Measurements from ENCODE around the gene SORD.
"Not testable (repeated sequence)": the region's sequence is repeated elsewhere in the genome, so short reads cannot be mapped to it uniquely, and the experiment has no call there.

SORD gene

DNA sequence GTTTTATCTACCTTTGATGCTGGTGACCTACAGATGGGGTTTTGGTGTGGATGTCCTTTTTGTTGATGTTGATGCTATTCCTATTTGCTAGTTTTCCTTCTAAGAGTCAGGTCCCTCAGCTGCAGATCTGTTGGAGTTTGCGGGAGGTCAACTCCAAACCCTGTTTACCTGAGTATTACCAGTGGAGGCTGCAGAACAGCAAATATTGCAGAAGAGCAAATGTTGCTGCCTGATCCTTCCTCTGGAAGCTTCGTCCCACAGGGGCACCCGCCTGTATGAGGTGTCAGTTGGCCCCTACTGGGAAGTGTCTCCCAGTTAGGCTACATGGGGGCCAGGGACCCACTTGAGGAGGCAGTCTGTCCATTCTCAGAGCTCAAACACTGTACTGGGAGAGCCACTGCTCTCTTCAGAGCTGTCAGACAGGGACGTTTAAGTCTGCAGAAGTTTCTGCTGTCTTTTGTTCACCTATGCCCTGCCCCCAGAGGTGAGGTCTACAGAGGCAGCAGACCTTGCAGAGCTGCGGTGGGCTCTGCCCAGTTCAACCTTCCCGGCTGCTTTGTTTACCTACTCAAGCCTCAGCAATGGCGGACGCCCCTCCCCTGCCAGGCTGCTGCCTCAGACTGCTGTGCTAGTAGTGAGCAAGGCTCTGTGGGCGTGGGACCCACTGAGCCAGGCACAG is 2.6 kb upstream of the SORD start:
- not testable (repeated sequence) for H2BK12ac ChIP-seq (ENCODE audit: low read length in 2 of 2); H2AFZ ChIP-seq (ENCODE audit: low read depth, low read length); H3K4me2 ChIP-seq (ENCODE audit: low read length, poor library complexity, severe bottlenecking); H3K9me3 ChIP-seq (ENCODE audit: control insufficient read depth, low read length); H2BK15ac ChIP-seq (ENCODE audit: low read depth, poor library complexity, severe bottlenecking); H3K9ac ChIP-seq (ENCODE audit: low read length); H4K8ac ChIP-seq (ENCODE audit: low read length); H3K18ac ChIP-seq (ENCODE audit: low read depth in 1 of 2, low read length in 2 of 2); H3K27me3 ChIP-seq (ENCODE audit: control insufficient read depth in 1 of 2, insufficient read depth in 1 of 2, low read length in 2 of 2); H3K27ac ChIP-seq (ENCODE audit: low read length, poor library complexity, severe bottlenecking); H4K91ac ChIP-seq (ENCODE audit: low read length); H2BK120ac ChIP-seq (ENCODE audit: low read depth, low read length); H2AK5ac ChIP-seq (ENCODE audit: low read length, severe bottlenecking); H3K36me3 ChIP-seq (ENCODE audit: control insufficient read depth in 1 of 2, insufficient read depth in 2 of 2, low read depth in 1 of 2, low read length in 2 of 2); DNase-seq; H3K79me1 ChIP-seq (replicated peaks; ENCODE audit: low read length, poor library complexity, severe bottlenecking); H2BK5ac ChIP-seq (ENCODE audit: low read depth, low read length, poor library complexity, severe bottlenecking); H3K23ac ChIP-seq (ENCODE audit: low read length in 2 of 2); H3K4me3 ChIP-seq (ENCODE audit: insufficient read depth in 1 of 2, low read depth in 1 of 2, low read length in 2 of 2); H3K4ac ChIP-seq (ENCODE audit: low read depth in 1 of 2, low read length in 2 of 2); H3K14ac ChIP-seq (ENCODE audit: low read length in 2 of 2)
- peaks cover 11% of the 10 kb centered on the region for H3K4me1 ChIP-seq (ENCODE audit: control insufficient read depth, insufficient read depth, low read depth, low read length)
- 86% methylated on average over 9 of the region's 9 CpGs for WGBS

GRCh38 chr15:45020901-45021259 is 2.1 kb upstream of the SORD start:
- H3K36me3 ChIP-seq (ENCODE audit: control insufficient read depth in 1 of 2, insufficient read depth in 2 of 2, low read depth in 1 of 2, low read length in 2 of 2); H2AFZ ChIP-seq (ENCODE audit: low read depth, low read length); H3K27ac ChIP-seq (ENCODE audit: low read length, poor library complexity, severe bottlenecking); H3K23ac ChIP-seq (ENCODE audit: low read length in 2 of 2); H2BK12ac ChIP-seq (ENCODE audit: low read length in 2 of 2); H4K8ac ChIP-seq (ENCODE audit: low read length); H3K18ac ChIP-seq (ENCODE audit: low read depth in 1 of 2, low read length in 2 of 2); H2AK5ac ChIP-seq (ENCODE audit: low read length, severe bottlenecking); H3K4me2 ChIP-seq (ENCODE audit: low read length, poor library complexity, severe bottlenecking); H3K27me3 ChIP-seq (ENCODE audit: control insufficient read depth in 1 of 2, insufficient read depth in 1 of 2, low read length in 2 of 2); H3K9me3 ChIP-seq (ENCODE audit: control insufficient read depth, low read length); H3K4me3 ChIP-seq (ENCODE audit: insufficient read depth in 1 of 2, low read depth in 1 of 2, low read length in 2 of 2); H3K4ac ChIP-seq (ENCODE audit: low read depth in 1 of 2, low read length in 2 of 2); DNase-seq; H3K14ac ChIP-seq (ENCODE audit: low read length in 2 of 2); H2BK15ac ChIP-seq (ENCODE audit: low read depth, poor library complexity, severe bottlenecking); H3K9ac ChIP-seq (ENCODE audit: low read length); H2BK120ac ChIP-seq (ENCODE audit: low read depth, low read length); H3K79me1 ChIP-seq (replicated peaks; ENCODE audit: low read length, poor library complexity, severe bottlenecking); H2BK5ac ChIP-seq (ENCODE audit: low read depth, low read length, poor library complexity, severe bottlenecking); H4K91ac ChIP-seq (ENCODE audit: low read length): not testable (repeated sequence)
- H3K4me1 ChIP-seq (ENCODE audit: control insufficient read depth, insufficient read depth, low read depth, low read length) = peaks cover 11% of the 10 kb centered on the region
- WGBS = 96% methylated on average over 9 of the region's 9 CpGs

GRCh38 chr15:45021348-45021747 is 1.6 kb upstream of the SORD start:
- Histone ChIP-seq H3K18ac (ENCODE audit: low read depth in 1 of 2, low read length in 2 of 2) (no peak overlapping the region), H3K14ac (ENCODE audit: low read length in 2 of 2) (no peak overlapping the region), H3K4me2 (ENCODE audit: low read length, poor library complexity, severe bottlenecking) (no peak overlapping the region), H2BK12ac (ENCODE audit: low read length in 2 of 2) (no peak overlapping the region), H3K4me3 (ENCODE audit: insufficient read depth in 1 of 2, low read depth in 1 of 2, low read length in 2 of 2) (no peak overlapping the region), H4K8ac (ENCODE audit: low read length) (no peak overlapping the region), H4K91ac (ENCODE audit: low read length) (no peak overlapping the region), H3K9me3 (ENCODE audit: control insufficient read depth, low read length) (no peaks in the 10 kb centered on the region), H2AK5ac (ENCODE audit: low read length, severe bottlenecking) (no peak overlapping the region), H2AFZ (ENCODE audit: low read depth, low read length) (no peak overlapping the region), H3K9ac (ENCODE audit: low read length) (no peak overlapping the region), H3K4me1 (ENCODE audit: control insufficient read depth, insufficient read depth, low read depth, low read length) (peaks cover 11% of the 10 kb centered on the region), H3K23ac (ENCODE audit: low read length in 2 of 2) (no peak overlapping the region), H3K4ac (ENCODE audit: low read depth in 1 of 2, low read length in 2 of 2) (no peak overlapping the region), H3K79me1 (replicated peaks; ENCODE audit: low read length, poor library complexity, severe bottlenecking) (peaks cover 4% of the 10 kb centered on the region), H3K27me3 (ENCODE audit: control insufficient read depth in 1 of 2, insufficient read depth in 1 of 2, low read length in 2 of 2) (peaks cover 0 to 5% of the 10 kb centered on the region in 2 experiments), H2BK120ac (ENCODE audit: low read depth, low read length) (no peak overlapping the region), H3K27ac (ENCODE audit: low read length, poor library complexity, severe bottlenecking) (no peak overlapping the region), H3K36me3 (ENCODE audit: control insufficient read depth in 1 of 2, insufficient read depth in 2 of 2, low read depth in 1 of 2, low read length in 2 of 2) (no peaks in the 10 kb centered on the region), H2BK5ac (ENCODE audit: low read depth, low read length, poor library complexity, severe bottlenecking) (no peak overlapping the region), H2BK15ac (ENCODE audit: low read depth, poor library complexity, severe bottlenecking) (no peak overlapping the region)
- 91% methylated on average over 6 of the region's 6 CpGs for WGBS
- no peak for DNase-seq

GRCh38 chr15:45023659-45024225 is 747 bp downstream of the SORD start:
- Histone ChIP-seq H2BK120ac (ENCODE audit: low read depth, low read length) (no peak overlapping the region), H4K8ac (ENCODE audit: low read length) (peak overlapping the region; percentile 91), H3K4me2 (ENCODE audit: low read length, poor library complexity, severe bottlenecking) (peak overlapping the region; percentile 83), H3K79me1 (replicated peaks; ENCODE audit: low read length, poor library complexity, severe bottlenecking) (peaks cover 5% of the 10 kb centered on the region), H2AK5ac (ENCODE audit: low read length, severe bottlenecking) (no peak overlapping the region), H3K27me3 (ENCODE audit: control insufficient read depth in 1 of 2, insufficient read depth in 1 of 2, low read length in 2 of 2) (peaks cover 0 to 5% of the 10 kb centered on the region in 2 experiments), H3K4me3 (ENCODE audit: insufficient read depth in 1 of 2, low read depth in 1 of 2, low read length in 2 of 2) (peak overlapping the region in 1 of 2 experiments; percentile 91), H4K91ac (ENCODE audit: low read length) (no peak overlapping the region), H3K27ac (ENCODE audit: low read length, poor library complexity, severe bottlenecking) (no peak overlapping the region), H2BK12ac (ENCODE audit: low read length in 2 of 2) (no peak overlapping the region), H2AFZ (ENCODE audit: low read depth, low read length) (peak overlapping the region; percentile 80), H2BK5ac (ENCODE audit: low read depth, low read length, poor library complexity, severe bottlenecking) (no peak overlapping the region), H3K23ac (ENCODE audit: low read length in 2 of 2) (no peak overlapping the region), H3K9ac (ENCODE audit: low read length) (peak overlapping the region; percentile 87), H3K4me1 (ENCODE audit: control insufficient read depth, insufficient read depth, low read depth, low read length) (peaks cover 13% of the 10 kb centered on the region), H3K36me3 (ENCODE audit: control insufficient read depth in 1 of 2, insufficient read depth in 2 of 2, low read depth in 1 of 2, low read length in 2 of 2) (no peaks in the 10 kb centered on the region), H3K14ac (ENCODE audit: low read length in 2 of 2) (no peak overlapping the region), H2BK15ac (ENCODE audit: low read depth, poor library complexity, severe bottlenecking) (no peak overlapping the region), H3K4ac (ENCODE audit: low read depth in 1 of 2, low read length in 2 of 2) (peak overlapping the region in 1 of 2 experiments; percentile 6), H3K18ac (ENCODE audit: low read depth in 1 of 2, low read length in 2 of 2) (peak overlapping the region in 1 of 2 experiments; percentile 6), H3K9me3 (ENCODE audit: control insufficient read depth, low read length) (no peaks in the 10 kb centered on the region)
- DNase-seq = no peak
- WGBS = 18% methylated on average over 4 of the region's 4 CpGs
